Neutrophil (primary cell): ENCODE data around the gene RHEB.

Experiments
- H3K27ac ChIP-seq: fragments of 200-600 bp; sonication (generic); 2 replicates; pipeline ENCODE4 v1.5.1; 2016; ENCODE audit warnings: mild to moderate bottlenecking, moderate library complexity
- H3K27me3 ChIP-seq: fragments of 200-600 bp; sonication (generic); 2 replicates; pipeline ENCODE4 v1.6.0; 2016; ENCODE audit warnings: mild to moderate bottlenecking
- H3K36me3 ChIP-seq: fragments of 200-600 bp; sonication (generic); 2 replicates; pipeline ENCODE4 v1.5.1; 2017
- H3K4me1 ChIP-seq, 2 experiments: fragments of 200-600 bp in 1 of 2; sonication (generic) in 1 of 2; 1 replicate in 1 of 2; 2 replicates in 1 of 2; pipeline versions ENCODE4 v1.5.1 to v1.6.1; 2013 to 2016; ENCODE audit warnings: low read depth in 1 of 2, low read length in 1 of 2, mild to moderate bottlenecking in 1 of 2, moderate library complexity in 1 of 2; ENCODE audit not compliant: control insufficient read depth in 1 of 2, insufficient read depth in 1 of 2
- H3K4me3 ChIP-seq, 2 experiments: fragments of 200-600 bp in 1 of 2; sonication (generic) in 1 of 2; 1 replicate in 1 of 2; 2 replicates in 1 of 2; pipeline ENCODE4 v1.5.1; 2013 to 2016; ENCODE audit warnings: low read depth in 1 of 2, low read length in 1 of 2, mild to moderate bottlenecking in 1 of 2, moderate library complexity in 1 of 2
- H3K9me3 ChIP-seq: fragments of 200-600 bp; sonication (generic); 2 replicates; pipeline ENCODE4 v1.5.1; 2016
- CTCF ChIP-seq: fragments of 200-600 bp; sonication (generic); IDR thresholded peaks from 2 replicates; pipeline ENCODE4 v1.5.1; 2016; ENCODE audit warnings: antibody characterized with exemption

The RHEB gene

GRCh38 chr7:151460474-151460855, 59.2 kb downstream of the RHEB start:
- Histone ChIP-seq H3K4me1 (no peaks in the 10 kb centered on the region), H3K27ac (no peak overlapping the region), H3K36me3 (peaks cover 10% of the 10 kb centered on the region), H3K9me3 (no peaks in the 10 kb centered on the region), H3K27me3 (peaks cover 26% of the 10 kb centered on the region), H3K4me3 (no peak overlapping the region)
- no peak for TF ChIP-seq CTCF

- H3K36me3 ChIP-seq = peaks cover 4% of the 10 kb centered on the region
- H3K9me3 ChIP-seq = no peaks in the 10 kb centered on the region
- no peak overlapping the region for H3K27ac ChIP-seq
- H3K4me1 ChIP-seq = no peaks in the 10 kb centered on the region
- no peak for TF ChIP-seq CTCF
- peaks cover 26% of the 10 kb centered on the region for H3K27me3 ChIP-seq
- no peak overlapping the region for H3K4me3 ChIP-seq
Measured at GRCh38 chr7:151459726-151460473, 59.8 kb downstream of the RHEB start.

GRCh38 chr7:151457534-151457933, 62.2 kb downstream of the RHEB start:
- no peak for TF ChIP-seq CTCF
- Histone ChIP-seq H3K9me3 (no peaks in the 10 kb centered on the region), H3K27me3 (peaks cover 26% of the 10 kb centered on the region), H3K4me3 (no peak overlapping the region), H3K4me1 (no peaks in the 10 kb centered on the region), H3K36me3 (no peaks in the 10 kb centered on the region), H3K27ac (no peak overlapping the region)

- Histone ChIP-seq H3K27ac (no peak overlapping the region), H3K9me3 (no peaks in the 10 kb centered on the region), H3K4me3 (no peak overlapping the region), H3K27me3 (peaks cover 26% of the 10 kb centered on the region), H3K4me1 (no peaks in the 10 kb centered on the region), H3K36me3 (no peaks in the 10 kb centered on the region)
- TF ChIP-seq CTCF = no peak
Measured at GRCh38 chr7:151456782-151457181, 62.9 kb downstream of the RHEB start.

- TF ChIP-seq CTCF = no peak
- no peaks in the 10 kb centered on the region for H3K9me3 ChIP-seq
- no peak overlapping the region for H3K4me3 ChIP-seq
- H3K36me3 ChIP-seq = no peaks in the 10 kb centered on the region
- H3K27me3 ChIP-seq = peaks cover 23% of the 10 kb centered on the region
- H3K4me1 ChIP-seq = no peaks in the 10 kb centered on the region
- H3K27ac ChIP-seq = no peak overlapping the region
Measured at GRCh38 chr7:151456276-151456675, 63.4 kb downstream of the RHEB start.
